HG03558 (cell line): Measurements from ENCODE around the gene EDIL3.

Experiments
- ATAC-seq: cut with Tn5 transposase; IDR thresholded peaks from one replicate; pipeline ENCODE4 v1.9.1; 2021; ENCODE audit warnings: moderate number of reproducible peaks; ENCODE audit not compliant: unreplicated experiment; ENCODE audit errors: extremely low read depth

Gene EDIL3

GRCh38 chr5:84014966-84015365 is 369.7 kb downstream of the EDIL3 start:
- ATAC-seq = no peak

- ATAC-seq = no peak
These were observed 390.9 kb downstream of the EDIL3 start for GRCh38 chr5:83993803-83994202.

- ATAC-seq = no peak
These were observed 393.0 kb downstream of the EDIL3 start for GRCh38 chr5:83991566-83992224.

GRCh38 chr5:83988293-83988685 is 396.4 kb downstream of the EDIL3 start:
- ATAC-seq = no peak

GRCh38 chr5:83987513-83988292 is 397.0 kb downstream of the EDIL3 start:
- no peak for ATAC-seq

GRCh38 chr5:83983852-83984251 is 400.8 kb downstream of the EDIL3 start:
- ATAC-seq = no peak

- ATAC-seq = no peak
These were observed 410.5 kb downstream of the EDIL3 start for GRCh38 chr5:83973925-83974815.

- ATAC-seq = no peak
These were observed 411.8 kb downstream of the EDIL3 start for GRCh38 chr5:83972909-83973308.

- ATAC-seq = no peak
These were observed 412.4 kb downstream of the EDIL3 start for GRCh38 chr5:83972236-83972635.

GRCh38 chr5:83967417-83967816 is 417.3 kb downstream of the EDIL3 start:
- no peak for ATAC-seq

- ATAC-seq = no peak
These were observed 419.2 kb downstream of the EDIL3 start for GRCh38 chr5:83965441-83965840.

- ATAC-seq = no peak
These were observed 420.4 kb downstream of the EDIL3 start for GRCh38 chr5:83964271-83964670.

GRCh38 chr5:83957188-83957587 is 427.5 kb downstream of the EDIL3 start:
- ATAC-seq = no peak

- no peak for ATAC-seq
These were observed 428.3 kb downstream of the EDIL3 start for GRCh38 chr5:83956386-83956785.

GRCh38 chr5:83955916-83956315 is 428.8 kb downstream of the EDIL3 start:
- ATAC-seq = no peak

GRCh38 chr5:83947763-83948162 is 436.9 kb downstream of the EDIL3 start:
- ATAC-seq = no peak

- ATAC-seq = no peak
These were observed 438.2 kb downstream of the EDIL3 start for GRCh38 chr5:83946516-83946915.

GRCh38 chr5:83942155-83942554 is 442.5 kb downstream of the EDIL3 start:
- ATAC-seq = no peak

- ATAC-seq = no peak
These were observed 446.8 kb downstream of the EDIL3 start for GRCh38 chr5:83937837-83938236.

GRCh38 chr5:83931969-83932368 is 452.7 kb downstream of the EDIL3 start:
- ATAC-seq = no peak
